Naive B cell (primary cell): ENCODE measurements around the gene CIAO2B. TPM values are rescaled to one million over a fixed set of nuclear protein-coding genes. Genes with fewer than 3 reads are reported as not detected.
"Not testable (repeated sequence)": the region's sequence is repeated elsewhere in the genome, so short reads cannot be mapped to it uniquely, and the experiment has no call there.

Experiments used
- ATAC-seq, 2 donors: fragments of 150-1000 bp; cut with Tn5 transposase; 2 replicates each; pipeline ENCODE4 v1.10.0; 2021; ENCODE audit warnings: low read depth in 2 of 2, mild to moderate bottlenecking in 2 of 2, moderate library complexity in 2 of 2
- DNase-seq: peaks from one replicate; pipeline ENCODE4 v3.0.0; 2022
- H3K27ac Mint-ChIP-seq, 6 donors: one replicate each; pipeline ENCODE4 v1.8.0; 2020 to 2022; ENCODE audit warnings: mild to moderate bottlenecking in 6 of 6, mixed read lengths in 6 of 6, moderate library complexity in 5 of 6, inconsistent platforms in 2 of 6
- H3K27me3 Mint-ChIP-seq, 3 donors: one replicate each; pipeline ENCODE4 v1.8.0; 2021 to 2022; ENCODE audit warnings: mixed read lengths in 3 of 3, mild to moderate bottlenecking in 1 of 3
- H3K36me3 Mint-ChIP-seq, 2 donors: one replicate each; pipeline ENCODE4 v1.8.0; 2020 to 2022; ENCODE audit warnings: mixed read lengths in 2 of 2, inconsistent platforms in 1 of 2, mild to moderate bottlenecking in 1 of 2
- H3K4me1 Mint-ChIP-seq, 3 donors: one replicate each; pipeline ENCODE4 v1.8.0; 2020 to 2022; ENCODE audit warnings: mixed read lengths in 3 of 3, inconsistent platforms in 1 of 3, mild to moderate bottlenecking in 1 of 3, moderate library complexity in 1 of 3
- H3K4me3 Mint-ChIP-seq, 8 donors: one replicate each; pipeline ENCODE4 v1.8.0; 2020 to 2022; ENCODE audit warnings: mild to moderate bottlenecking in 8 of 8, mixed read lengths in 8 of 8, moderate library complexity in 8 of 8, inconsistent platforms in 2 of 8
- H3K9me3 Mint-ChIP-seq, 7 donors: one replicate each; pipeline ENCODE4 v1.8.0; 2020 to 2022; ENCODE audit warnings: mixed read lengths in 7 of 7, mild to moderate bottlenecking in 5 of 7, inconsistent platforms in 2 of 7, moderate library complexity in 1 of 7
- polyA plus RNA-seq, 6 donors: library from polyadenylated mRNA; unstranded; fragments of 300-500 nt; fragmentation: Illumina TruSeq; gene quantifications; one replicate each; pipeline ENCODE4 v1.2.3, GENCODE V29; 2021; ENCODE audit warnings: low read depth in 6 of 6

Gene CIAO2B
- polyA plus RNA-seq, 6 donors from 2014 or later, result 69.0 to 114 (median 100) TPM

DNA sequence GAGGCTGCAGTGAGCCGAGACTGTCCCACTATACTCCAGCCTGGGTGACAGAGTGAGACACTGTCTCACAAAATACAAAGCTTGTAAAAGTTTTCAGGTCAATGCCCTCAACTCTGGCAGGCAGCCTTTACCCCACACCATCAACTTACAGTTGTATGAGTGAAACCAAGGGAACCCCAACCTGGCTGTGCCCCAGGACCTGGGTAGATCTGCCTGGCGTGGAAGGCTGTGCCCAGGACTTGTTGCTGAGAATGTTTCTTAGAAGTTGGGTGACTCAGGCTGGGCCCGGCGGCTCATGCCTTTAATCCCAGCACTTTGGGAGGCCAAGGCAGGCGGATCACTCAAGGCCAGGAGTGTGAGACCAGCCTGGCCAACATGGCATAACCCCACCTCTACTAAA is 34.6 kb upstream of the CIAO2B start:
- Mint-ChIP-seq H3K4me1 (no peaks in the 10 kb centered on the region), H3K36me3 (no peaks in the 10 kb centered on the region)

DNA sequence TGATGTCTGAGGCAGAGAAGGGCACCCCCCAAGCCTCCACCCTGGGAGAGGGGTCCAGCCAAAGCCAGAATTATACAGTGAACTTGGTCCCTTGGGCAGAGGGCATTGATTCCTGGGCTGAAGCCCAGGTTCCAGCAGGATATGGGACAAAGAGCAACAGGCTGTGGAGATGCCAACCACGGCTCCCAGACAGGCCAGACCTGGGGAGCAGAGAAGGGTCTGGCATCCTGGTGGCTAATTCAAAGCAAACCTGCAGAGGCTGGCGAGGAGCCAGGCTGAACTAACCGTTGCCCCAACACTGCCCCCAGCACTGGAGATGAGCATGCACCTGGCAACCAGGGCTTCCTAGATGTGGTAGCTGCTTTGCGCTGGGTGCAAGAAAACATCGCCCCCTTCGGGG is 29.8 kb upstream of the CIAO2B start:
- Mint-ChIP-seq H3K27me3 (peaks cover 10 to 31% (median 29%) of the 10 kb centered on the region in 3 donors), H3K4me1 (peaks cover 10 to 23% (median 13%) of the 10 kb centered on the region in 3 donors), H3K4me3 (no peak overlapping the region), H3K9me3 (no peaks in the 10 kb centered on the region), H3K36me3 (no peaks in the 10 kb centered on the region), H3K27ac (peak overlapping the region in 1 of 6 donors; percentile 57)
- ATAC-seq, result no peak
- DNase-seq, result no peak

More for the DNA sequence above, 34.6 kb upstream of the CIAO2B start:
- no peak for DNase-seq
- Mint-ChIP-seq H3K27ac (no peak overlapping the region), H3K27me3 (peaks cover 6 to 27% (median 12%) of the 10 kb centered on the region in 3 donors), H3K4me3 (peak overlapping the region in 1 of 8 donors; percentile 80), H3K9me3 (no peaks in the 10 kb centered on the region)
- no peak for ATAC-seq

DNA sequence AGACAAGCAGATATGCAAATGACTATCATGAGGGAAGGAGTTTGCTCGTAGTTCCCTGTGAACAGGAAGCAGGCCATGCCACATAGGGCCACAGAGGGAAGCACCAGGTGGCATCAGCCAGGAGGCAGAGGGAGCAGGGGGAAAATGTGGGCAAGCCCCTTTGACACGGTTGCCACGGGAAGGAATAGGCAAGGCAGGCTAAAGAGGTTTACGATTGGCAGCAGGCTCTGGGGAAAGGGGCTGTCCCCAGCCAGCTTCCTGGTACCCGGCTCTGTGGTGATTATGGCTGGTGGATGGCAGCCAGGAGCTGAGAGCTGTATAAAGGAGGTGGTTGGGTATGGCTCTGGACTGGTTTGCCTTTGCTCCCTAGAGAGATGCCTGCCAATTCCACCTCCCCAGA is 27.7 kb upstream of the CIAO2B start:
- DNase-seq (no peak), ATAC-seq (peak; percentile 51 to 57)
- peaks cover 13 to 27% (median 17%) of the 10 kb centered on the region in 3 donors for H3K4me1 Mint-ChIP-seq
- no peaks in the 10 kb centered on the region for H3K36me3 Mint-ChIP-seq
- H3K4me3 Mint-ChIP-seq, result peak overlapping the region in 7 of 8 donors; percentile 31 to 75 (median 56)
- peaks cover 8 to 40% (median 32%) of the 10 kb centered on the region in 3 donors for H3K27me3 Mint-ChIP-seq
- no peaks in the 10 kb centered on the region for H3K9me3 Mint-ChIP-seq
- peak overlapping the region in 2 of 6 donors; percentile 88 to 92 for H3K27ac Mint-ChIP-seq

DNA sequence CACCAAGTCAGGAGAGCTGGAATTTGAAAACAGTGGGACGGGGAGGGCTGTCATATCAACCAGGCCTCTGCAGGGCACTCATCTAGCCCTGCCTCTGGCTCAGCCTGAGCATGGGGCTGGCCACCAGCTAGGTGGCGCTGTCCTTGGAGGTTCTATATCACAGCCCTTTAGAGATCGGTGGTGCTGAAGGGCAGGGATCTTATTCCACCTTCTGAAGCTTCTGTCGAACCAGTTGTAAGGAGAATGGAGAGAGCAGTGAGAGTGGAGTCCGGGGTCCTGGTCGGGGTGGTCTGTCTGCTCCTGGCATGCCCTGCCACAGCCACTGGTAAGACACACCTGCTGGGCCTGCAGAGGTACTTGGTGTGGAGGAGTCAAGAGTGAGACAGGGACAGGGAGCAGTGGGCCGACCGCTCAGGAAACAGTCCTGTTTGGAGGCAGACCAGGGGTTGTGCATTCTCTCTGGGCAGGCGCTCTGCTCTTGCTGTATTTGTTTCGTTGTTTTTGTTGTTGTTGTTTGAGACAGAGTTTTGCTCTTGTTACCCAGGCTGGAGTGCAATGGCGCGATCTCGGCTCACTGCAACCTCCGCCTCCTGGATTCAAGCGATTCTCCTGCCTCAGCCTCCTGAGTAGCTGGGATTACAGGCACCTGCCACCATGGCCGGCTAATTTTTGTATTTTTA is 27.0 kb upstream of the CIAO2B start, which contains the start of gene CES3:
Gene CES3 (plus strand): TSS at position 202 of the 680 bp plus-strand sequence. CDS start 42 bp downstream, at position 244.
- H3K9me3 Mint-ChIP-seq, result no peaks in the 10 kb centered on the region
- peak within 1 kb of the TSS in 4 of 6 donors; percentile 14 to 92 (median 80) for H3K27ac Mint-ChIP-seq
- H3K4me1 Mint-ChIP-seq, result peaks cover 13 to 27% (median 17%) of the 10 kb centered on the region in 3 donors
- H3K27me3 Mint-ChIP-seq, result peaks cover 8 to 40% (median 26%) of the 10 kb centered on the region in 3 donors
- ATAC-seq (peak; percentile 79 to 84), DNase-seq (peak; percentile 19)
- H3K36me3 Mint-ChIP-seq, result no peaks in the 10 kb centered on the region
- H3K4me3 Mint-ChIP-seq, result peak within 1 kb of the TSS in 7 of 8 donors; percentile 31 to 75 (median 56)

DNA sequence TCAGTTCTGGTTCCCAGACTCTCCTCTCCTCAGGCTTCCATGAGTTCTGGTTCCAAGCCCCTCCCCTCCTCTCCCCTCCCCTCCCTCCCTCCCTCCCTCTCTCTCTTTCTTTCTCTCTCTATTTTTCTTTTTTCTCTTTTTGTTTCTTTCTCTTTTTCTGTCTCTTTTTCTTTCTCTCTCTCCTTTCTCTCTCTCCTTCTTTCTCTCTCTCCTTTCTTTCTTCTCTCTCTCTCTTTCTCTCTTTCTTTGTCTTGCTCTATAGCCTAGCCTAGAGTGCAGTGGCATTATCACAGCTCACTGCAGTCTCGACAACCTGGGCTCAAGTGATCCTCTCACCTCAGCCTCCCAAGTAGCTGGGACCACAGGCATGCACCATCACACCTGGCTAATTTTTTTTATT is 26.1 kb upstream of the CIAO2B start:
- DNase-seq (no peak), ATAC-seq (no peak)
- no peaks in the 10 kb centered on the region for H3K36me3 Mint-ChIP-seq
- H3K27me3 Mint-ChIP-seq, result peaks cover 8 to 37% (median 26%) of the 10 kb centered on the region in 3 donors
- H3K27ac Mint-ChIP-seq, result no peak overlapping the region
- no peak overlapping the region for H3K4me3 Mint-ChIP-seq
- H3K4me1 Mint-ChIP-seq, result peaks cover 13 to 27% (median 17%) of the 10 kb centered on the region in 3 donors
- no peaks in the 10 kb centered on the region for H3K9me3 Mint-ChIP-seq

DNA sequence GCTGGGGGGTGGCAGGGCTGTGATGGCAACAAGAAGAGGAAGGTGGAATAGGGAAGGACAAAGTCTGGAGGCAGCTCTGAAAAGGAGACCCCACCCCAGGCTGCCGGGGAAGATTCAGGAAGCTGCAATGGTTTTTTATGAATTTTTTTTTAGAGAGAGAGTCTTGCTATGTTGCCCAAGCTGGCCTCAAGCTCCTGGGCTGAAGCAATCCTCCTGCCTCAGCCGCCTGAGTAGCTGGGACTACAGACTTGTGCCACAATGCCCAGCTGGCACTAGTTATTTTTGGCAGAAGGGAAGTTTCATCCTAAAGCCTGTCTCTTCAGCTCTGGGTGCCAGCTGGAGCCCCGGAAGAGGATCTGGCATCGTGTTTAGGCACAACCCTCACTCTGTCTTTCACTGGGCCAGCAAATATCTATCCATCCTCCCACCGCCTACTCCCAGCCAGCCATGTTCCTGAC is 25.5 kb upstream of the CIAO2B start:
- no peak for ATAC-seq
- no peak overlapping the region for H3K27ac Mint-ChIP-seq
- no peaks in the 10 kb centered on the region for H3K9me3 Mint-ChIP-seq
- H3K4me1 Mint-ChIP-seq, result peaks cover 13 to 27% (median 17%) of the 10 kb centered on the region in 3 donors
- no peak for DNase-seq
- H3K36me3 Mint-ChIP-seq, result no peaks in the 10 kb centered on the region
- H3K4me3 Mint-ChIP-seq, result no peak overlapping the region
- H3K27me3 Mint-ChIP-seq, result peaks cover 8 to 32% (median 21%) of the 10 kb centered on the region in 3 donors

DNA sequence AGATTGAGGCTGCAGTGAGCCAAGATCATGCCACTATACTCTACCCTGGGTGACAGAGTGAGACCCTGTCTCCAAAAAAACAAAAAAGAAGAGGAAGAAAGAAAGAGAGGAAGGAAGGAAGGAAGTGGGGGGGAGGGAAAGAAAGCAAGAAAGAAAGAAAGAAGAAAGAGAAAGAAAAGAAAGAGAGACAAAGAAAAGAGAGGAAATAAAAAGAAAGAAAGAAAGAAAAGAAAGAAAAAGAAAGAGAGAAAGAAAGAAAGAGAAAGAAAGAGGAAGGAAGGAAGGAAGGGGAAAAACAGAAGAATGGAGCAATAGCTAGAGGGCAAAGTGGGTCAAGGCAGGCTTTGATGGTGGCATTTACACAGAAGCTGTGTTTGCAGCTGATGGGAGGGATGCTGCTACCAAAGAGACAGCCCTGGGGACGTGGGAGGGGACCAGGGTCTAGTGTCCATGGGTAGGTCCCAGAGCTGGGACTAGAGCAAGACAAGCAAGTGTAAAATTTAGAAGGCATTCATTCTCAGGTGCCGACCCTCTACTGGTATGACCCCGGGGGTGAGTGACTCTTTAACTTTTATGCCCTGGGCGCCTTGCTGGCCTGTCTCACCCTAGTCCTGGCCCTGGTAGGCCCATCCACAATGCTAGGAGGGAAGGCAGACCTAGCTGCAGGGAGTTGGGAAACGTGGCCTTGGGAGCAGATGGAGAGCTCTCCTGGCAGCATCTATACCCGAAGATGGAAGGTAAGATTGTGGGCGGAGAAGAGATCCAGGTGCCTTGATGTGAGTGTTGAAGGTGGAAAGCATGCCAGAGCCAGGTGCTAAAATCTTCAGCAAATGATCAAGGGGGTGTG is 24.9 kb upstream of the CIAO2B start:
- H3K4me3 Mint-ChIP-seq, result no peak overlapping the region

DNA sequence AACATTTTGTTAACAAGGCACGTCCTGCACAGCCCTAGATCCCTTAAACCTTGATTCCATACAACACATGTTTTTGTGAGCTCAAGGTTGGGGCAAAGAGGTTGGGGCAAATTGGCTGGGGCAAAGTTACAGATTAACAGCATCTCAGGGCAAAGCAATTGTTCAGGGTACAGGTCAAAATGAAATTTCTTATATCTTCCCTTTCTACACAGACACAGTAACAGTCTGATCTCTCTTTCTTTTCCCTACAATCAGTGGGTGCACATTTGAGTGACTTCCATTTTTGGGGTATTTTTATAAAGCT is 21.9 kb upstream of the CIAO2B start:
- not testable (repeated sequence) for DNase-seq, H3K9me3 Mint-ChIP-seq, H3K27ac Mint-ChIP-seq, ATAC-seq, H3K36me3 Mint-ChIP-seq, H3K4me3 Mint-ChIP-seq
- H3K4me1 Mint-ChIP-seq, result peaks cover 3 to 15% (median 9%) of the 10 kb centered on the region in 3 donors
- H3K27me3 Mint-ChIP-seq, result peaks cover 27 to 54% (median 43%) of the 10 kb centered on the region in 3 donors

More for the DNA sequence above, 24.9 kb upstream of the CIAO2B start:
- H3K27me3 Mint-ChIP-seq, result peaks cover 9 to 30% (median 20%) of the 10 kb centered on the region in 3 donors
- no peak overlapping the region for H3K27ac Mint-ChIP-seq
- H3K4me1 Mint-ChIP-seq, result peaks cover 13 to 27% (median 18%) of the 10 kb centered on the region in 3 donors
- H3K9me3 Mint-ChIP-seq, result no peaks in the 10 kb centered on the region
- no peaks in the 10 kb centered on the region for H3K36me3 Mint-ChIP-seq
- no peak for ATAC-seq
- no peak for DNase-seq

DNA sequence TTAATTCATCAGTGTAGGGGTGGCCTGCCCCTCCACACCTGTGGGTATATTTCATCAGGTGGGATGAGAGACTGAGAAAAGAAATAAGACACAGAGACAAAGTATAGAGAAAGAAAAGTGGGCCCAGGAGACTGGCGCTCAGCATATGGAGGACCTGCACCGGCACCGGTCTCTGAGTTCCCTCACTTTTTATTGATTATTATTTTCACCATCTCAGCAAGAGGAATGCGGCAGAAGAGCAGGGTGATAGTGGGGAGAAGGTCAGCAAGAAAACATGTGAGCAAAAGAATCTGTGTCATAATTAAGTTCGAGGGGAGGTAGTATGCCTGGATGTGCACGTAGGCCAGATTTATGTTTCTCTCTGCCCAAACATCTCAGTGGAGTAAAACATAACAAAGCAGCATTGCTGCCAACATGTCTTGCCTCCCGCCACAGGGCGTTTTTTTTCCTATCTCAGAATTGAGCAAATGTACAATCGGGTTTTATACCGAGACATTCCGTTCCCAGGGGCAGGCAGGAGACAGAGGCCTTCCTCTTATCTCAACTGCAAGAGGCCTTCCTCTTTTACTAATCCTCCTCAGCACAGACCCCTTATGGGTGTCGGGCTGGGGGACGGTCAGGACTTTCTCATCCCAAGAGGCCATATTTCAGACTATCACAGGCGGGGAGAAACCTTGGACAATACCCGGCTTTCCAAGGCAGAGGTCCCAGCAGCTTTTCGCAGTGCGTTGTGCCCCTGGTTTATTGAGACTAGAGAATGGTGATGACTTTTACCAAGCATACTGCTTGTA is 21.4 kb upstream of the CIAO2B start:
- H3K4me3 Mint-ChIP-seq, H3K9me3 Mint-ChIP-seq, ATAC-seq, H3K36me3 Mint-ChIP-seq, DNase-seq: not testable (repeated sequence)
- H3K27ac Mint-ChIP-seq, result peak overlapping the region in 1 of 6 donors; percentile 76
- peaks cover 0 to 11% (median 4%) of the 10 kb centered on the region in 3 donors for H3K4me1 Mint-ChIP-seq
- peaks cover 30 to 56% (median 48%) of the 10 kb centered on the region in 3 donors for H3K27me3 Mint-ChIP-seq

DNA sequence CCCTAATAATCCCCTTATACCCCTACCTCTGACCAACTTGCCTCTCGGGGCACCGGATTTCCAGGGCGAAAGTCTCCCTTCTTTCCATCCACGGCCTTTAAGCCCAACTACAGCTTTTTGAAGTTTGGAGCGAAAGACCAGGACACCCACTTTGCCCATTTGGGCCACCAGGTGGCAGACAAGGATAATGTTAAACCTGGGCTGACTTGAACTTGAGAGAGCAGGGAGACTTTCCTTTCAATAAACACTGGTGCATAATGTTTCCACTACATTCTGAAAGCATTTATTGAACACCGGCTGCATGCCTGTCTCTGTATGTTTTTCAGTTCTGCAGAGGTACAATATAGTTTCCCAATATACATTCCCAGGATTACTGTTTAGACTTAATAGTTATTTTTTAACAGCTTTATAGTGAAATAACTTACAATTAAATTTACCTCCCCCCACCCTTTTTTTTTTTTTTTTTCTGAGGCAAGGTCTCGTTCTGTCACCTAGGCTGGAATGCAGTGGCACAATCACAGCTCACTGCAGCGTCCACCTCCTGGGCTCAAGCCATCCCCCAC is 20.0 kb upstream of the CIAO2B start:
- ATAC-seq, result peak; percentile 74 to 90
- H3K4me1 Mint-ChIP-seq, result peaks cover 0 to 11% (median 4%) of the 10 kb centered on the region in 3 donors
- peak; percentile 64 for DNase-seq
- peaks cover 0 to 7% of the 10 kb centered on the region in 2 donors for H3K36me3 Mint-ChIP-seq
- no peak overlapping the region for H3K4me3 Mint-ChIP-seq
- H3K9me3 Mint-ChIP-seq, result peaks cover 0 to 6% (median 0%) of the 10 kb centered on the region in 7 donors
- no peak overlapping the region for H3K27ac Mint-ChIP-seq
- peaks cover 37 to 53% (median 52%) of the 10 kb centered on the region in 3 donors for H3K27me3 Mint-ChIP-seq

DNA sequence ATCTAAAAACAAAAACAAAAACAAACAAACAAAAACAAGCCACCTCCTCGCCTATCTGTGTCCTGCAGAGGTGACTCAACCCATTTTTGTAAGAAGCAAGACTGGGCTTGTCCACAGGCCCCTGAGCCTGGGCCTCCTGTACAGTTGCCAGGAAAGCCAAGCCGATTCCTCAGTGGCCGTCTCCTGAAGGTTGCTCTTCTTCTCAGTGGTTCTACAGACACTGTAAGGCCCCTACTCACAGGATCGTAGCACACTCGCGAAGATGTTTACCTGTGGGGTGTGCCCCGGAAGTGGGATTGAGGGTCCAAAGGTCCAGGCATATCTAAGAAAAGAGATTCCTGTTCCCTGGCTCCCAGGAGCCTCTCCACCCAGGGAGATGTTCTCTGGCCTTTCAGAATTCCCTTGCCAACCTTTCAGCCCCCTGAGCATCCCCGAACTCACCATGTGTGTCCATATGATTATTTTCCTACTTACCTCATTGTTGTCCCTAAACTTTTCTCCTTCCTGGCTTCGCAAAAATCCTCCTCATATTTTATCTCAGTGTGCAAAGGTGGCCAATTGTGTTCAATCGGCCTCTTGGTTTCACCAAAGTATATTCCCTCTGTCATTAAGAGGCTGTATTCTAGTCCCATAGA is 19.4 kb upstream of the CIAO2B start:
- H3K27me3 Mint-ChIP-seq, result peaks cover 33 to 56% (median 55%) of the 10 kb centered on the region in 3 donors
- DNase-seq, result no peak
- no peak overlapping the region for H3K27ac Mint-ChIP-seq
- H3K4me3 Mint-ChIP-seq, result no peak overlapping the region
- no peak for ATAC-seq
- peaks cover 0 to 6% (median 0%) of the 10 kb centered on the region in 7 donors for H3K9me3 Mint-ChIP-seq
- peaks cover under 1 to 8% (median 4%) of the 10 kb centered on the region in 3 donors for H3K4me1 Mint-ChIP-seq
- peaks cover 0 to 7% of the 10 kb centered on the region in 2 donors for H3K36me3 Mint-ChIP-seq

DNA sequence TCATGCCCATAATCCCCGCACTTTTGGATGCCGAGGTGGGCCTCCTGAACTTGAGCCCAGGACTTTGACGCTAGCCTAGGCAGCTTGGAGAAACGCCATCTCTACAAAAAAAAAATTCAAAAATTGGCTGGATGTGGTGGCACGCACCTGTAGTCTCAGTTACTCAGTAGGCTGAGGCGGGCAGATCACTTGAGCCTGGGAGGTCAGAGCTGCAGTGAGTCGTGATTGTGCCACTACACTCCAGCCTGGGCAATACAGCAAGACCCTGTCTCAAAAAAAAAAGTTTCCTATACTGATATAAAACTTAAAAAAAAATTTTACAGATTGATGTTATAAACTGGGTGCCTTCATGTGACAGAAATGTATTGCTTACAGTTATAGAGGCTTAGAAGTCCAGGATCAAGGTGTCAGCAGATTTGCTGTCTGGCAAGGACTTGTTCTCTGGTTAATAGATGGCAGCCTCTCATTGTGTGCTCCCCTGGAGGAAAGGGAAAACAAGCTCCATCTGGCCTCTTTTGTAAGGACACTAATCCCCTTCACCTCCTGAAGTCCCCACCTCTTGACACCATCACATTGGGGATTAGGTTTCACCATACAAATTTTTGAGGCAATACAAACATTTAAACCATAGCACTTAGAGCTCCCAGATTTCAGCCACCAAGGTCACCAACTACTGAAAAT is 18.4 kb upstream of the CIAO2B start:
- no peak overlapping the region for H3K4me3 Mint-ChIP-seq
- H3K4me1 Mint-ChIP-seq, result peaks cover 10 to 13% (median 11%) of the 10 kb centered on the region in 3 donors
- H3K27ac Mint-ChIP-seq, result no peak overlapping the region
- H3K9me3 Mint-ChIP-seq, result peaks cover 0 to 6% (median 0%) of the 10 kb centered on the region in 7 donors
- H3K36me3 Mint-ChIP-seq, result peaks cover 0 to 7% of the 10 kb centered on the region in 2 donors
- peaks cover 40 to 60% (median 51%) of the 10 kb centered on the region in 3 donors for H3K27me3 Mint-ChIP-seq
- ATAC-seq (no peak), DNase-seq (no peak)
